Measurements from ENCODE around the gene HSPA2. TPM values are rescaled to one million over a fixed set of nuclear protein-coding genes. Genes with fewer than 3 reads are reported as not detected.

HSPA2 gene
- total RNA-seq, 2 donors from 2014 or later = 35.9 to 59.9 TPM

- no peak for DNase-seq (ENCODE audit: low spot score)
- peak overlapping the region; percentile 98 to 99 for H3K27ac ChIP-seq
- 75% methylated on average over 4 of the region's 4 CpGs for WGBS
- TF ChIP-seq POLR2AphosphoS5 (IDR thresholded peaks at IDR 0.05) (no peak), POLR2A (IDR thresholded peaks at IDR 0.05) (no peak), CTCF (IDR thresholded peaks at IDR 0.05) (no peak)
- H3K27me3 ChIP-seq (replicated peaks; ENCODE audit: insufficient read depth) = no peaks in the 10 kb centered on the region
- intact Hi-C loops (cut with DNase I) = no loop called here
- no peaks in the 10 kb centered on the region for H3K36me3 ChIP-seq
- H3K9me3 ChIP-seq = no peaks in the 10 kb centered on the region
- H3K4me3 ChIP-seq = peak overlapping the region in 1 of 2 donors; percentile 92
- peaks cover 22% of the 10 kb centered on the region for H3K4me1 ChIP-seq (replicated peaks)
Measured at GRCh38 chr14:64507376-64508156, 33.0 kb upstream of the HSPA2 start.

DNA sequence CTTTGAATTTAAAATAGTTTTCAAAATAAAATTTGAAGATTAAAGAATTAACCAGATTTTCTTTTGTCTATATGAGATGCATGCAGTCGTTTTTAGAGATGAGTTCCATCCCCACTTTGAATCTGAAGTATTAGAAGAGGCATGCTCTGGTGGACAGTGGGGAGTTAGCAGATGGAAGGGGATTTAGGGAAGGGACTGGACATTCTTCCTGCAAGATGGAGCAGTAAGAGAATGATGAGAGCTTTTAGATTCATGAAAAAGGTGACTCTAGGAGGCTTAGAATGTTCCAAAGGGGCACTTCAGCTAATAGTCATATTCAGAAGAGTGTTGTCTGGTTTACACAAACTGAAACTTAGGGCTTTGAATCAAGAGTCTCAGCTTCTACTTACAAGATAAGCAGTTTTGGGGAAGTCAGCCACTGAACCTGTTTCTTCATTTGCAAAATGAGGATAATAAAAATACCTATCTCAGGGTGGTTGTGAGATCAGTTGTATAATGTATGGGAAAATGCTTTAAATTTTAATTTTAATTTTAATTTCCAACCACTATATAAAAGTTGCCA lies 32.2 kb upstream of the HSPA2 start:
- Histone ChIP-seq H3K36me3 (no peaks in the 10 kb centered on the region), H3K9me3 (no peaks in the 10 kb centered on the region), H3K4me1 (replicated peaks) (peaks cover 24% of the 10 kb centered on the region), H3K27ac (peak overlapping the region; percentile 53 to 98), H3K4me3 (no peak overlapping the region), H3K27me3 (replicated peaks; ENCODE audit: insufficient read depth) (no peaks in the 10 kb centered on the region)
- no peak for DNase-seq (ENCODE audit: low spot score)
- TF ChIP-seq CTCF (IDR thresholded peaks at IDR 0.05) (no peak), POLR2AphosphoS5 (IDR thresholded peaks at IDR 0.05) (no peak), POLR2A (IDR thresholded peaks at IDR 0.05) (no peak)
- 25% methylated on average over 1 of the region's 1 CpG for WGBS
- intact Hi-C loops (cut with DNase I) = no loop called here

DNA sequence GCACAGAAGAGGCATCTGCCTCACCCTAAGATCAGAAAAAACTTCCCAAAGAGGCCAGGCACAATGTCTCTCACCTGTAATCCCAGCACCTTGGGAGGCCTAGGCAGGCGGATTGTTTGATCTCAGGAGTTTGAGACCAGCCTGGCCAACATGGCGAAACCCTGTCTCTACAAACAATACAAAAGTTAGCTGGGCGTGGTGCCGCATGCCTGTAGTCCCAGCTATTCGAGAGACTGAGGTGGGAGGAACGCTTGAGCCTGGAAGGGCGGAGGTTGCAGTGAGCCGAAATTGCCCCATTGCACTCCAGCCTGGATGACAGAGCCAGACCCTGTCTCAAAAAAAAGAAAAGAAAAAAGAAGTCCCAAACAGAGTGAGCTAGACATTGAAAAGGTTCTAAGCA lies 31.5 kb upstream of the HSPA2 start:
- Histone ChIP-seq H3K9me3 (no peaks in the 10 kb centered on the region), H3K27me3 (replicated peaks; ENCODE audit: insufficient read depth) (no peaks in the 10 kb centered on the region), H3K27ac (peak overlapping the region; percentile 30 to 98), H3K36me3 (no peaks in the 10 kb centered on the region), H3K4me1 (replicated peaks) (peaks cover 26% of the 10 kb centered on the region), H3K4me3 (no peak overlapping the region)
- intact Hi-C loops (cut with DNase I) = no loop called here
- 79% methylated on average over 8 of the region's 8 CpGs for WGBS
- no peak for DNase-seq (ENCODE audit: low spot score)
- TF ChIP-seq CTCF (IDR thresholded peaks at IDR 0.05) (no peak), POLR2A (IDR thresholded peaks at IDR 0.05) (no peak), POLR2AphosphoS5 (IDR thresholded peaks at IDR 0.05) (no peak)

DNA sequence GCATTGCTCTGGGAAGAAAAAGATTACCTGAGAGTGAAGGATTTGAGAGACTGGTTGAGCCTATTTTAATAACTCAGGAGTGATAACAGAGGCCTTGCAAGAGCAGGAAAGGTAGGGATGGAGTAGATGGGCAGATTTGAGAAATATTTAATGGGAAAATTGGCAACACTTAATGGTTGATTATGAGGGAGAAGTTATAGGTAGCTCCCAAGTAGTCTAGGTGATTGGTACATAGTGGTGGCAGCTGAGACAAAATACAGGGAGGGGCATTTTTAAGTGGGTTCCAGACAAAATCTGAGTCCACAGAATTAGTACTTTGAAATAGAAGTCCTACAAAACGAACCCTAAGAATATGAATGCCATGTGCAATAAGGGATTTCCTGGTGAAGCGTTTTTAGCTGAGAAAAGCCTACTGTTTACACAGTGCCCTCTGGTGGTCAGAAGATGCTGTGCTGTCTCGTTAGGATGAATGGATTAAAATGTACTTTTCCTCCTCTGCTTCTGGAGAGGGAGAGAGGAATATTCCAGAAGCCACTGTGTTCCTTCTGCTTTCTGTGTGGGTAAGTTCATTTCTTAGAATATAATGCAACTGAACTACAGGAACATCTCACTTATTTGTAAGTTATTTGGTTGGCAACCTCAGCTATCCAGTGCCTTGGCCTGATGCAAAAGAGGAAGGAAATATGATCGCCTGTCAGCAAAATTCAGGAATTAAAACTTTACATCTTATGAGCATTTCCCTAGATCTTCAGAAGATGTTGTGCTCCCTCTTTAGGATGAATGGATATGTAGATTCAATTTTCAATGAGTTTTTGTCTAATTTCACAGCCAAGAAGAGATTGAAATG lies 29.5 kb upstream of the HSPA2 start:
- peak; percentile 74 for DNase-seq (ENCODE audit: low spot score)
- Histone ChIP-seq H3K4me3 (no peak overlapping the region), H3K9me3 (no peaks in the 10 kb centered on the region), H3K4me1 (replicated peaks) (peaks cover 31% of the 10 kb centered on the region), H3K27ac (peak overlapping the region; percentile 81 to 98), H3K27me3 (replicated peaks; ENCODE audit: insufficient read depth) (no peaks in the 10 kb centered on the region), H3K36me3 (no peaks in the 10 kb centered on the region)
- TF ChIP-seq POLR2AphosphoS5 (IDR thresholded peaks at IDR 0.05) (peak; percentile 79), CTCF (IDR thresholded peaks at IDR 0.05) (peak; percentile 60 to 87 (median 85)), POLR2A (IDR thresholded peaks at IDR 0.05) (no peak)
- intact Hi-C loops (cut with DNase I) = loop anchor here (10.0 kb wide), 1 partner anchor 166 kb away; no protein-coding TSS in a partner anchor
- 23% methylated on average over 4 of the region's 4 CpGs for WGBS

All from prostate gland (tissue), 2 donors.